Activated B cell treated with CpG ODN at 0.5 μM for 24 hours (primary cell): ENCODE measurements around the gene PPFIA1. TPM values are rescaled to one million over a fixed set of nuclear protein-coding genes. Genes with fewer than 3 reads are reported as not detected.

ENCODE experiments used
- ATAC-seq: fragments of 200-7000 bp; cut with Tn5 transposase; one replicate; pipeline ENCODE4 v1.10.0; 2021; ENCODE audit warnings: low read depth, mild to moderate bottlenecking, moderate library complexity
- CTCF ChIA-PET: fragments of 350-600 bp; sonication (Branson Sonifier 250); formaldehyde crosslinking; loops from one replicate; lab custom pipeline; 2021; ENCODE audit warnings: antibody characterized with exemption; lab: Charles Lee
- POLR2A ChIA-PET: fragments of 350-600 bp; sonication (Branson Sonifier 250); formaldehyde crosslinking; loops from one replicate; lab custom pipeline; 2021; ENCODE audit warnings: antibody characterized with exemption; lab: Charles Lee
- DNase-seq: peaks from one replicate; pipeline ENCODE4 v3.0.0; 2022
- H3K27ac Mint-ChIP-seq: one replicate; pipeline ENCODE4 v1.8.0; 2020; ENCODE audit warnings: mixed read lengths
- H3K27me3 Mint-ChIP-seq: one replicate; pipeline ENCODE4 v1.8.0; 2021; ENCODE audit warnings: mixed read lengths
- H3K36me3 Mint-ChIP-seq: one replicate; pipeline ENCODE4 v1.8.0; 2021; ENCODE audit warnings: low read depth, mixed read lengths
- H3K4me1 Mint-ChIP-seq: one replicate; pipeline ENCODE4 v1.8.0; 2021; ENCODE audit warnings: mixed read lengths
- H3K4me3 Mint-ChIP-seq: one replicate; pipeline ENCODE4 v1.8.0; 2020; ENCODE audit warnings: mild to moderate bottlenecking, mixed read lengths
- H3K9me3 Mint-ChIP-seq: one replicate; pipeline ENCODE4 v1.8.0; 2020; ENCODE audit warnings: mixed read lengths
- CTCF ChIP-seq: fragments of 200-600 bp; IDR thresholded peaks from one replicate; pipeline ENCODE4 v1.8.0; 2022; ENCODE audit warnings: antibody characterized with exemption, mild to moderate bottlenecking
- intact Hi-C: fragments of 100-400 bp; cut with micrococcal nuclease; formaldehyde crosslinking; loops from one replicate; pipeline ENCODE4 v1.15.1; 2024
- total RNA-seq: library from RNA; stranded (reverse); gene quantifications from 2 replicates; pipeline ENCODE4 v1.2.3, GENCODE V29; 2022

Gene PPFIA1
- total RNA-seq, 1 donor from 2014 or later, result 53.3 TPM

- Mint-ChIP-seq H3K27ac (no peak overlapping the region), H3K4me3 (no peak overlapping the region), H3K27me3 (no peaks in the 10 kb centered on the region), H3K4me1 (peaks cover 3% of the 10 kb centered on the region), H3K36me3 (peaks cover 80% of the 10 kb centered on the region), H3K9me3 (no peaks in the 10 kb centered on the region)
- intact Hi-C loops, result no loop called here
- CTCF ChIA-PET, result no interaction called here
- no peak for ATAC-seq
- TF ChIP-seq CTCF, result no peak
- POLR2A ChIA-PET, result no interaction called here
- DNase-seq, result no peak
Measured at GRCh38 chr11:70282012-70282411, 11.5 kb downstream of the PPFIA1 start.

DNA sequence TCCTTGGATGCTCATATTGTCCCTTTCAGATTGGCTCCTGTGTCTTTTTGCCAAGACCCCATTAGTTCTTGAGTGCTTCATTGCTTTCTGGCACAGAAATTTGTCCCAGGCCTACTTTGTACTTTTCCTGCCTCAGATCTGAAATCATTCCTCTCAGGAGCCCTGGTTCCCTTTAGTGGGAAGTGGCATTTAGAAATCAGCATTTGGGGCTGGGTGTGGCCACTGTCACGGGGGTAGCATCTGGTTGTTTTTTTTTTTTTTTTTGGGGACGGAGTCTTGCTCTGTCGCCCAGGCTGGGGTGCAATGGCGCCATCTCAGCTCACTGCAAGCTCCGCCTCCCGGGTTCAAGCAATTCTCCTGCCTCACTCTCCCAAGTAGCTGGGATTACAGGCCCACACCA is 18.2 kb downstream of the PPFIA1 start:
- Mint-ChIP-seq H3K9me3 (no peaks in the 10 kb centered on the region), H3K4me3 (no peak overlapping the region), H3K36me3 (peaks cover 63% of the 10 kb centered on the region), H3K27me3 (no peaks in the 10 kb centered on the region), H3K4me1 (no peaks in the 10 kb centered on the region), H3K27ac (no peak overlapping the region)
- ATAC-seq (no peak), DNase-seq (no peak)
- intact Hi-C loops, result no loop called here
- TF ChIP-seq CTCF, result no peak
- POLR2A ChIA-PET, result no interaction called here
- CTCF ChIA-PET, result no interaction called here

DNA sequence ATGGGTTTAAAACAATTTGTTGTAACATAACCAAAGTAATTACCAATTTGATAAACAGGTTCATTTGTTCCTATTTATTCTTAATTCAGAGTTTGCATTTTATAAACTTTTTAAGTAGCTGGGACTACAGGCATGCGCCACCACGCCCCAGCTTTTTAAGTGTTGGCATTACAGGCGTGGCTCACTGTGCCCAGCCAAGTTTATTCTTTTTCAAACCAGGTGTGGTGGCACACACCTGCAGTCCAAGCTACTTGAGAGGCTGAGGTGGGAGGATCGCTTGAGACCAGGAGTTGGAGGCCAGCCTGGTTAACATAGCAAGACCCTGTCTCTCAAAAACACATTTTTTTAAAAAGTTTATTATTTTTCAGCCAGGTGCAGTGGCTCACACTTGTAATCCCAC is 19.1 kb downstream of the PPFIA1 start:
- no peak for TF ChIP-seq CTCF
- Mint-ChIP-seq H3K36me3 (peaks cover 61% of the 10 kb centered on the region), H3K27me3 (no peaks in the 10 kb centered on the region), H3K4me1 (no peaks in the 10 kb centered on the region), H3K27ac (no peak overlapping the region), H3K9me3 (no peaks in the 10 kb centered on the region), H3K4me3 (no peak overlapping the region)
- ATAC-seq, result no peak
- ChIA-PET POLR2A (no interaction called here), CTCF (no interaction called here)
- no peak for DNase-seq
- intact Hi-C loops, result no loop called here

DNA sequence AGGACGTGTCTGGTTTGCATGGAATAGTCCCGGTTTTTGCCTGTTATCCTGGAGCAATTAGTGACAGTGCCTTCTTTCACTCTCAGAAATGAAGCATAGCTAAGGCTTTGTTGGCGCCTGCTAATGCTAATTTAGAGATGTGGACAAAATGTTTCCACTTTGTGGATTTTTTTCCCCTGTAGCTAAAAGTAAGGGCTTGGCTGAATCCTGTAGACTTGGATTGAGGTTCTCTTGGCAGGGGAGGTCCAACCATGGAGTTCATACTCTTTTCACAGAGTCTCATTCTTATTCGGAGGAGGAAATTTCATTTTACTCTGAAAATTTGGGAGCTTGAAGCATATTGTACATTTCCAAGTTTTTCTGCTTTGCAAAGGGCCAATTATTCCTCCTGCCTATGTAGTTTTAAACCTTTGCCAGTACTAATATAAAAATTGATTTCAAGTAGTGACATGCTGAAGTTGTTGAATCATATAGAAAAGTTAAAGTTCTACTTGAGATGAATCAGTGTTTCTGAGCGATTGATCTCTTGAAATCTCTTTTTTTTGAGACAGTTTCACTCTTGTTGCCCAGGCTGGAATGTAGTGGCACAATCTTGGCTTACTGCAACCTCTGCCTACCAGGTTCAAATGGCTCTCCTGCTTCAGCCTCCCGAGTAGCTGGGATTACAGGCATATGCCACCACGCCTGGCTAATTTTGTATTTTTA is 20.0 kb downstream of the PPFIA1 start:
- Mint-ChIP-seq H3K9me3 (no peaks in the 10 kb centered on the region), H3K27me3 (no peaks in the 10 kb centered on the region), H3K4me1 (no peaks in the 10 kb centered on the region), H3K27ac (no peak overlapping the region), H3K4me3 (no peak overlapping the region), H3K36me3 (peaks cover 53% of the 10 kb centered on the region)
- POLR2A ChIA-PET, result no interaction called here
- no peak for ATAC-seq
- CTCF ChIA-PET, result no interaction called here
- no peak for DNase-seq
- intact Hi-C loops, result no loop called here
- no peak for TF ChIP-seq CTCF

GRCh38 chr11:70292166-70292565 is 21.7 kb downstream of the PPFIA1 start:
- DNase-seq (no peak), ATAC-seq (no peak)
- Mint-ChIP-seq H3K4me3 (no peak overlapping the region), H3K4me1 (no peaks in the 10 kb centered on the region), H3K27me3 (no peaks in the 10 kb centered on the region), H3K9me3 (no peaks in the 10 kb centered on the region), H3K27ac (no peak overlapping the region), H3K36me3 (peaks cover 43% of the 10 kb centered on the region)
- ChIA-PET CTCF (no interaction called here), POLR2A (no interaction called here)
- intact Hi-C loops, result no loop called here
- no peak for TF ChIP-seq CTCF
